K562 (cell line): ENCODE data around the gene TP53I3.

Experiments
- FIP1L1 ChIP-seq: fragments of 200-400 bp; formaldehyde crosslinking; IDR thresholded peaks from 2 replicates; pipeline ENCODE4 v1.6.1; 2018; ENCODE audit warnings: mild to moderate bottlenecking, low read depth, low read length; ENCODE audit not compliant: poor library complexity, severe bottlenecking
- FOXK2 ChIP-seq, 2 experiments: fragments of 450-650 bp; IDR thresholded peaks in 1 of 2; conservative IDR thresholded peaks in 1 of 2; 2 replicates each; pipeline ENCODE4 v1.6.1; 2016; ENCODE audit warnings: low read depth in 2 of 2, mild to moderate bottlenecking in 1 of 2
- POLR2A ChIP-seq: fragments of 450-650 bp; conservative IDR thresholded peaks from 2 replicates; pipeline ENCODE4 v1.6.1; 2016

DNA sequence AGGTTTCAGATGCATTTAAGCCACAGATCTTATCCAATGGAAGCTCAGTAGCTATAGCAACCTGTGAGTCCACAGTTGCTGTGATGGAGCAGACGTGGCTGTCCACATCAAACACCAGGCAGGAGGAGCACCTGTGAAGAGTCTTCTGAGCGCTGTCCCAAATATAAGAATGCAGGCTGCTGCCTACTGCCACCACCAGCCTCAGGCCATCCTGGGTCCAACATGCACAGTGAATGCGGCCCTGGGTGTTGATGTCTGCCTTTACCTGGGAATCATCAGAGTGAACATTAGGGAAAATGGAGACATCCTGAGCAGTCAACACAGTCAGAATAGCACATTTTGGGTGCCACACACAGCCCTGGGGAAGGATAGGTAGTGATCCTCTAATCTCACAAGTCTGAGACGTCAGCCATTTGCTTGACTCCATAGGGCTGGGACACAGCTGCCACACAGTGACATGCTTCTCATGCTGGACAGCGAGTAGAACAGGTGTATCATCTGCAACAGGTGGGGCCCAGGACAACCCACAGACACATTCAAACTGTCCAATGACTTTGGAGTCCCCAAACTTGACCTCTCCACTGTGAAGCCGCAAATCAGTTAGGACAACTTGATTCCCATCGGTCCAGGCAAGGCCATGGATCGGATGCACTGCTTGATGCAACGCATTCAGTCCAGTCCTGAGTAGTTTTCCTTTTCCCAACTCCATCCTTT is 45.7 kb downstream of the TP53I3 start:
- TF ChIP-seq FOXK2 (conservative IDR thresholded peaks at IDR 0.05 in 1 of 2, IDR thresholded peaks at IDR 0.05 in 1 of 2; ENCODE audit: low read depth in 2 of 2) (no peak), POLR2A (no peak), FIP1L1 (no peak)
